A673 (cell line): ENCODE measurements around the gene RPS6KA2. TPM values are rescaled to one million over a fixed set of nuclear protein-coding genes. Genes with fewer than 3 reads are reported as not detected.

Experiments used
- BruUV-seq: library from RNA; stranded (reverse); fragments of 400-500 nt; replicated peaks from 2 replicates; lab custom pipeline; 2021; lab: Mats Ljungman, UMichigan
- CTCF ChIA-PET: fragments of 300-600 bp; sonication (Branson Sonifier 250); formaldehyde crosslinking; loops from one replicate; lab custom pipeline; 2022; ENCODE audit warnings: antibody characterized with exemption; lab: Charles Lee
- POLR2A ChIA-PET: fragments of 300-600 bp; sonication (Branson Sonifier 250); formaldehyde crosslinking; loops from one replicate; lab custom pipeline; 2022; ENCODE audit warnings: antibody characterized with exemption; ENCODE audit not compliant: low non-redundant PET; lab: Charles Lee
- DNase-seq: peaks from one replicate; pipeline ENCODE4 v3.0.0-alpha.2; 2015; ENCODE audit warnings: low spot score
- H3K27ac ChIP-seq: fragments of 200-600 bp; sonication (generic); 2 replicates; pipeline ENCODE4 v1.5.1; 2016; ENCODE audit warnings: mixed run types, low read depth, mild to moderate bottlenecking, mixed read lengths, antibody characterized with exemption, low read length; ENCODE audit not compliant: poor library complexity, severe bottlenecking
- H3K27me3 ChIP-seq: fragments of 200-600 bp; sonication (generic); replicated peaks from 2 replicates; pipeline ENCODE4 v1.6.1; 2017; ENCODE audit warnings: mixed run types, low read depth, mild to moderate bottlenecking, mixed read lengths, antibody characterized with exemption, low read length; ENCODE audit not compliant: insufficient read depth, poor library complexity
- H3K36me3 ChIP-seq: fragments of 200-600 bp; sonication (generic); 2 replicates; pipeline ENCODE4 v1.6.1; 2016; ENCODE audit warnings: mixed run types, mild to moderate bottlenecking, mixed read lengths, antibody characterized with exemption, low read length; ENCODE audit not compliant: insufficient read depth, poor library complexity, severe bottlenecking
- H3K4me1 ChIP-seq: fragments of 200-600 bp; sonication (generic); 2 replicates; pipeline ENCODE4 v1.6.1; 2017; ENCODE audit warnings: mixed run types, mild to moderate bottlenecking, mixed read lengths, antibody characterized with exemption, low read length; ENCODE audit not compliant: insufficient read depth, poor library complexity, severe bottlenecking
- H3K4me3 ChIP-seq: fragments of 200-600 bp; sonication (generic); 2 replicates; pipeline ENCODE4 v1.5.1; 2016; ENCODE audit warnings: low read depth, mixed run types, mild to moderate bottlenecking, mixed read lengths, low read length; ENCODE audit not compliant: poor library complexity, severe bottlenecking
- H3K9me3 ChIP-seq: fragments of 200-600 bp; sonication (generic); 2 replicates; pipeline ENCODE4 v1.6.1; 2016; ENCODE audit warnings: mixed run types, low read depth, mild to moderate bottlenecking, mixed read lengths, antibody characterized with exemption, low read length; ENCODE audit not compliant: poor library complexity, severe bottlenecking
- EZH2 ChIP-seq: fragments of 200-600 bp; sonication (generic); IDR thresholded peaks from 2 replicates; pipeline ENCODE4 v1.6.1; 2017; ENCODE audit warnings: borderline replicate concordance, low read depth, mild to moderate bottlenecking, mixed read lengths, antibody characterized with exemption, low read length; ENCODE audit not compliant: poor library complexity, severe bottlenecking
- intact Hi-C: fragments of 100-400 bp; cut with micrococcal nuclease; formaldehyde crosslinking; loops from one replicate; pipeline ENCODE4 v1.10.0; 2022; ENCODE audit not compliant: unreplicated experiment
- total RNA-seq: library from RNA; stranded (reverse); gene quantifications from 2 replicates; pipeline ENCODE4 v1.2.3, GENCODE V29; 2021
- TF ChIP-seq, protein P1 (sequence below): fragments of 300-800, 200-600 bp; sonication (generic); conservative IDR thresholded peaks from 2 replicates; pipeline ENCODE4 v1.5.1; 2017; ENCODE audit warnings: low read depth, mild to moderate bottlenecking, antibody characterized with exemption, low read length, moderate library complexity, mixed read lengths

Gene RPS6KA2
- total RNA-seq, 1 experiment from 2014 or later = 30.1 TPM

DNA sequence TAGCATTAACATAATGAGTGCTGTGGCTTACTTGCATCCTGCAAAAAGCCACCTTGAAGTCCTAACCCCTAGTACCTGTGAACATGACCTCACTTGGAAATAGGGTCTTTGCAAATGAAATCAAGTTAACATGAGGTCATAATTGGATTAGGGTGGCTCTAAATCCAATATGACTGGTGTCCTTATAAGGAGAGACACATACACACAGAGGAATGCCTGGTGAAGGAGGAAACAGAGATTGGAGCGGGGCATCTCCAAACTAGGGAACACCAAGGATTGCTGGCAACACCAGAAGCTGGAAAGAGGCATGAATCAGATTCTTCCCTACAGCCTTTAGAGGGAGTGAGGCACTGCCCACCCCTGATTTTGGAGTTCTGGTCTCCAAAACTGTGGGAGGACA is 17.6 kb upstream of the RPS6KA2 start:
- ChIA-PET CTCF (no interaction called here), POLR2A (no interaction called here)
- no TSS peak for BruUV-seq
- no peaks in the 10 kb centered on the region for H3K36me3 ChIP-seq
- no peak for TF ChIP-seq EZH2
- TF ChIP-seq, protein P1, sequence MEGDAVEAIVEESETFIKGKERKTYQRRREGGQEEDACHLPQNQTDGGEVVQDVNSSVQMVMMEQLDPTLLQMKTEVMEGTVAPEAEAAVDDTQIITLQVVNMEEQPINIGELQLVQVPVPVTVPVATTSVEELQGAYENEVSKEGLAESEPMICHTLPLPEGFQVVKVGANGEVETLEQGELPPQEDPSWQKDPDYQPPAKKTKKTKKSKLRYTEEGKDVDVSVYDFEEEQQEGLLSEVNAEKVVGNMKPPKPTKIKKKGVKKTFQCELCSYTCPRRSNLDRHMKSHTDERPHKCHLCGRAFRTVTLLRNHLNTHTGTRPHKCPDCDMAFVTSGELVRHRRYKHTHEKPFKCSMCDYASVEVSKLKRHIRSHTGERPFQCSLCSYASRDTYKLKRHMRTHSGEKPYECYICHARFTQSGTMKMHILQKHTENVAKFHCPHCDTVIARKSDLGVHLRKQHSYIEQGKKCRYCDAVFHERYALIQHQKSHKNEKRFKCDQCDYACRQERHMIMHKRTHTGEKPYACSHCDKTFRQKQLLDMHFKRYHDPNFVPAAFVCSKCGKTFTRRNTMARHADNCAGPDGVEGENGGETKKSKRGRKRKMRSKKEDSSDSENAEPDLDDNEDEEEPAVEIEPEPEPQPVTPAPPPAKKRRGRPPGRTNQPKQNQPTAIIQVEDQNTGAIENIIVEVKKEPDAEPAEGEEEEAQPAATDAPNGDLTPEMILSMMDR = no peak
- peaks cover 43% of the 10 kb centered on the region for H3K4me1 ChIP-seq
- no peaks in the 10 kb centered on the region for H3K27me3 ChIP-seq
- DNase-seq = peak; percentile 44
- no peak overlapping the region for H3K4me3 ChIP-seq
- H3K27ac ChIP-seq = peak overlapping the region; percentile 46
- intact Hi-C loops = no loop called here
- no peaks in the 10 kb centered on the region for H3K9me3 ChIP-seq

DNA sequence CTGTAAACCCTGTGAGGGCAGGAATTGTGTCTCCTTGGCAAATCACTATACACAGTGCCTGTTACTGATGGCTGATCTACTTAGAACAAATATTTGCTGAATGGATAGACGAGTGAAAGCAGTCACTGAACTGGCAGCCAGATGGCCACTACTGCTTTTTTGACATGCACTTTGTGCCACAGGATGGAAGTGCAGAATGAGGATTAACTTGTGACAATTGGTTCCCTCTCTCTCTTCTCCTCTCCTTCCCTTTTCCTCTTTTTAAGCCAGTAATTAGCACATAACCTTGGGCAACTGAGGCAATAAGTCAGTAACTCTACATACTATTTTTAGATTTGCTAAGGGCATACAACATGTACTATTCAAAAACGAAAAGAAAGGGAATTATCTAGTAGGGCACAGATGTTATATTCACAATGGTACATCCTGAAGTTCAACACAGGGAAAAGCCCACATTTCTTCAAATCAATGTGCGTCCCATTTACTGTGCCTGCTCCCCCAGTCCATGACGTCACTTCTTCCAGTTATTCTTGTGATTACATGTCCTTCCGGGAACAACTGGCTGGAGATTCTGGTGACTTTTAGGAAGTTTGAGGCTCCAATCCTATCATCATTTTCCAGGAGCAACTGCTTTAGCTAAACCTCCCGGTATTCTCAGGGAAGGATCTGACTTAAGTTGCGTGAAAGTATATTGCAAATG is 17.0 kb upstream of the RPS6KA2 start:
- no peak for DNase-seq
- no TSS peak for BruUV-seq
- Histone ChIP-seq H3K27me3 (no peaks in the 10 kb centered on the region), H3K36me3 (no peaks in the 10 kb centered on the region), H3K27ac (peak overlapping the region; percentile 46), H3K4me3 (no peak overlapping the region), H3K4me1 (peaks cover 43% of the 10 kb centered on the region), H3K9me3 (no peaks in the 10 kb centered on the region)
- POLR2A ChIA-PET = no interaction called here
- TF ChIP-seq, protein P1 = no peak
- TF ChIP-seq EZH2 = no peak
- CTCF ChIA-PET = no interaction called here
- intact Hi-C loops = no loop called here

DNA sequence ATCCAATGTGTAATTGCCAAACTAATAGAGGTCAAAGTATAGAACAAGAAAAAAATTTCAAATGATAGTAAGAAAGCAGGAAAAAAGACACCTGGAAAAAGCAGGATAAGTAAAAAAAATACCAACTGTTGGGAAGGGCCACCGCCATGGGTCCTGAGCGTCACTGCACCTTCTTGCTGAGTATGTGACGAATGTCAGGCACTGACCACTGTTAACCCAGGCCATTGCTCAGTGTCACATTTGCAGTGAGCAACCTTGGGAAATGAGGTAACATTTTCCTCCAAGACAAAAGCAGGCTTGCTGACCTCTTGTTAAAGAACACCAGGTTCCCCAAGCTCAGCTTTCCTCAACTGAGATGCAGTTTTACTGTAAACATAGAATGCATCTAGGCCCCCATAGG is 15.6 kb upstream of the RPS6KA2 start:
- CTCF ChIA-PET = no interaction called here
- Histone ChIP-seq H3K4me1 (peaks cover 54% of the 10 kb centered on the region), H3K27ac (no peak overlapping the region), H3K27me3 (no peaks in the 10 kb centered on the region), H3K9me3 (no peaks in the 10 kb centered on the region), H3K4me3 (no peak overlapping the region), H3K36me3 (no peaks in the 10 kb centered on the region)
- DNase-seq = no peak
- no TSS peak for BruUV-seq
- intact Hi-C loops = no loop called here
- TF ChIP-seq EZH2 = no peak
- TF ChIP-seq, protein P1 = no peak
- POLR2A ChIA-PET = no interaction called here
